Stimulated activated naive CD4-positive, alpha-beta T cell (primary cell): ENCODE measurements around the gene ARHGEF25.
"Not testable (repeated sequence)": the region's sequence is repeated elsewhere in the genome, so short reads cannot be mapped to it uniquely, and the experiment has no call there.

Source experiments
- DNase-seq, 6 experiments: peaks; one replicate each; lab custom pipeline; 2025; lab: John Stamatoyannopoulos, UW

ARHGEF25 gene

DNA sequence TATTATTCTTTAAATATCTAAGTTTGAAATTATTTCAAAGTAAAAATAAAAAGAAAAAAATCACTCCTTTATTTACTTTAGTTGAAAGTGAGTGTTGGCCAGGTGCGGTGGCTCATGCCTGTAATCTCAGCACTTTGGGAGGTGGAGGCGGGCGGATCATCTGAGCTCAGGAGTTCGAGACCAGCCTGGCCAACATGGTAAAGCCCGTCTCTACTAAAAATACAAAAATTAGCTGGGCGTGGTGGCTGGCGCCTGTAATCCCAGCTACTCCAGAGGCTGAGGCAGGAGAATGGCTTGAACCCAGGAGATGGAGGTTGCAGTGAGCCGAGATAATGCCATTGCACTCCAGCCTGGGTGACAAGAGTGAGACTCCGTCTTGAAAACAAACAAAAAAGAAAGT, 25.5 kb downstream of the ARHGEF25 start:
- DNase-seq: not testable (repeated sequence)

DNA sequence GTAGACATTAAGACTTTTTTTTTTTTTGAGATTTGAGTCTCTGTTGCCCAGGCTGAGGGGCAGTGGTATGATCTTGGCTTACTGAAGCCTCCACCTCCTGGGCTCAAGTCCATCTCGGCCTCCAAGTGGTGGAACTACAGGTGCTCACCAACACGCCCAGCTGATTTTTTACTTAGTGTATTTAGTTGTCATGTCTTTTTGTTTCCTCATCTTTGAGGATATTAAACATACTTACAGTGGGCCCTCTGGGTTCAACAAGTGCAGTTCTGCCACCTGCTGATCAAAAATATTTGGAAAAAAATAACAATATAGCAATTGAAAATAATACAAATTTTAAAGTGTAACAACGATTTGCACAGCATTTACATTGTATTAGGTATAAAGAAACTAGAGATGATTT, 26.1 kb downstream of the ARHGEF25 start:
- no peak for DNase-seq

DNA sequence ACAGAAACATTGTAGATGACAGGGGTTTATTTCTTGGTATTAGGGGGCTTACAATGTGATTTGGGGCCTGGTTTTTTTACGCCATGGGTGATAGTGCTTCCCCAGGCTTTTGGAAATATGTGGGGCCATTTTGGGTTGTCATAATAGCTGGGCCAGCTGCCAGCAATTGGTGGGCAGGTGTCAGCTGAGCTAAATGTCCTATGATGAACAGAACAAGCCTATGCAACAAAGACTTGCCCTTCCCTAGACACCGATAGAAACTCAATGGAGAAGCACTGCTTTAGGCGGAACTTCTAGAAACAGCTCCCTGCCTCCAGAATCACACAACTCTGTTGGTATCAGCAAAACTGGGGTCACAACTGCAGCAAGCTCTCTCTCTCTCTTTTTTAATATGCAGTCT, 26.9 kb downstream of the ARHGEF25 start:
- DNase-seq: no peak

DNA sequence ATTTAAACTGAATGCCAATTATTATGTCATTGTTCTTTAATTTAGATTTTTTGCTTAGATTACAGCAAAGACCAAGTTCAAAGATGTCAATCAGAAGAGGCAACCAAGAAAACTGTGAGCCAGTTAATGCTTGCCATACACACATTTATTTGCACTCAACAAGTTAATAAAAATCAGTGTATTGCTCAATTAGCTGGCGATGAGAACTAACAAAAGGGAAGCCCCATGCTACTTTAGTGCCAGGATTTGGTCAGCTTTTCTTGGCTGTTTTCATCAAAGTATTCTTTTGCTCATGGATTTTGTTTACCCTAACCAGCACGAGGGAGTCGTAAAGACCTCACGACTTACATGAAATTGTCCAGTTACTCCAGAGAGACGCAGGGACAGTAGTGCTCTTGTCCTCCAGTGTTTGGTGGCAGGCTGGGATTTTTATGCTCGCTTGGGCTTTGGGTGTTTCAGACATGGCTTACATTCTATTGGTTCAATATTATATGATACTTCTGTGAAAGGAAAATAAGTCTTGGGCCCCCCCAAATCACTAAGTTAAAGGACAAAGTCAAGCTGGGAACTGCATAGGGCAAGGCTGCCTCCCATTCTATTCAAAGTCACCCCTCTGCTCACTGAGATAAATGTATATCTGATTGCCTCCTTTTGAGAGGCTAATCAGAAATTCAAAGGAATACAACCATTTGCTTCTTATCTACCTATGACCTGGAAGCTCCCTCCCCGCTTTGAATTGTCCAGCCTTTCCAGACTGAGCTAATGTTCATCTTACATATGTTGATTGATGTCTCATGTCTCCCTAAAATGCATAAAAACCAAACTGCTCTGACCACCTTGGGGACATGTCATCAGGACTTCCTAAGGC, 29.2 kb downstream of the ARHGEF25 start:
- DNase-seq: no peak

DNA sequence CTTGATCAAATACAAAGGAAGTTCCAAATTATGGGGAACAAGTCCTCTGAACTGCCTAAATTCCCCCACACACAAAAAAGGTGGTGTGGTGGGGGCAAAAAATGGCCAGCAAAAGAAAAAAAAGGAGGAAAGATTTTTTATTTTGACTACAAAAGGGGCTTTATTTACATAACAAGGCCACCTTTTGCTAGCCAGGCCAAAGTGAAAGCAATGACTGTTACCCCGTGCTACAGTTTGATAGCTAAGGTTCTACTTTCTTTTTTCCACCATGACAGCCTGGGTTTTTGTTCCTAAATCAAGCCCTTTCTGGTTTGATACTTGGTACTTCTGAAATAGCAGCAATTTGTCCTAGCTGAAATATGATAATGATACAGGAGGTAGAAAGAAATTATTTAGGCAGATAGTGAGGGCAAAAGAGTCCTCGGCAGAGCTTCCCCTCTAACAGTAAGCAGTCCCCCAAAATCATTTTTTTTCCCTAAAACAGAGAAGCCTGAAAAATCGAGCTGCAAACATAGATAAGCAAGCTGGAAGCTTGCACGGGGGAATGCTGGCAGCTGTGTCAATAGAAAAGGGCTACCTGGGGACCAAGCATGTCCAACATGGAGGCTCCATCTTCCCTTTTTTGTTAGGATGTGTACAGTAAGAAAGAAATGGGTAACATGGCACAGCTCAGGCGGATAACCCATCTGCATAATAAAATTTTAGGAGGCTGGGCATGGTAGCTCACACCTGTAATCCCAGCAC, 30.6 kb downstream of the ARHGEF25 start:
- no peak for DNase-seq

DNA sequence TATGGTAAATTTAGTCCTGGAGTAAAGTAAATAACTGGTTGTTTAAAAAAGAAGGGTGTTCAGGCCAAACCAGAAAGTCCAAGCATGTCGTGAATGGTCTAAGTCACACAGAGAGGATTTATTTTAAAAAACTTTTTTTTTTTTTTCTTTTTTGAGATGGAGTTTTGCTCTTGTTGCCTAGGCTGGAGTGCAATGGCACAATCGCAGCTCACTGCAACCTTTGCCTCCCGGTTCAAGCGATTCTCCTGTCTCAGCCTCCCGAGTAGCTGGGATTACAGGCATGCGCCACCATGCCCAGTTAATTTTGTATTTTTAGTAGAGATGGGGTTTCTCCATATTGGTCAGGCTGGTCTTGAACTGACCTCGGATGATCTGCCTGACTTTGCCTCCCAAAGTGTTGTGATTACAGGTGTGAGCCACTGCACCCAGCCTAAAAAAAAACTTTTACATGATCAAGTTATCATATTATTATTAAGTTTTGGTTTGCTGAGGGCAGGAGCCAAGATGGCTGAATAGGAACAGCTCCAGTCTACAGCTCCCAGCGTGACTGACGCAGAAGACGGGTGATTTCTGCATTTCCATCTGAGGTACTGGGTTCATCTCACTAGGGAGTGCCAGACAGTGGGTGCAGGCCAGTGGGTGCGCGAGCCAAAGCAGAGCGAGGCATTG, 34.9 kb downstream of the ARHGEF25 start:
- not testable (repeated sequence) for DNase-seq

DNA sequence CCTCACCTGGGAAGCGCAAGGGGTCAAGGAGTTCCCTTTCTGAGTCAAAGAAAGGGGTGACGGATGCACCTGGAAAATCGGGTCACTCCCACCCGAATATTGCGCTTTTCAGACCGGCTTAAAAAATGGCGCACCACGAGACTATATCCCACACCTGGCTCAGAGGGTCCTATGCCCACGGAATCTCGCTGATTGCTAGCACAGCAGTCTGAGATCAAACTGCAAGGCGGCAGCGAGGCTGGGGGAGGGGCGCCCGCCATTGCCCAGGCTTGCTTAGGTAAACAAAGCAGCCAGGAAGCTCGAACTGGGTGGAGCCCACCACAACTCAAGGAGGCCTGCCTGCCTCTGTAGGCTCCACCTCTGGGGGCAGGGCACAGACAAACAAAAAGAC, 35.4 kb downstream of the ARHGEF25 start:
- not testable (repeated sequence) for DNase-seq

DNA sequence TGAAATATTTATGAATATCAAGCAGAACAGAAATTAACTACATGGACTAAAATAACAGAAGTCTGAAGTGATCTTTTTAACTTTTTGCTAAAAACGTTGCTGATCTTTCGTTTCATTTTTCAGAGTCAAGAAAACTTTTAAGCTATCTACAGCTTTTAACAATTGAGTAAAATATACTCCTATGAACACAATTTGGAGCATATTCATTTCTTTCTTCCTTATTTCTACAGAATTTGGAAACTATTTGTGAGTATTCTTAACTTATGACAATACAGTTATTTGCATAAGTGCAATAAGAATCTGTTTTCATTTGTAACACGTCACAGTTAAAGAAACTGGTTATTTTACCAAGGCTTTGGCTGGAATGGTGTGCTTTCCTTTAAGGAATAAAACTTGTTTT, 42.8 kb downstream of the ARHGEF25 start:
- DNase-seq: no peak

DNA sequence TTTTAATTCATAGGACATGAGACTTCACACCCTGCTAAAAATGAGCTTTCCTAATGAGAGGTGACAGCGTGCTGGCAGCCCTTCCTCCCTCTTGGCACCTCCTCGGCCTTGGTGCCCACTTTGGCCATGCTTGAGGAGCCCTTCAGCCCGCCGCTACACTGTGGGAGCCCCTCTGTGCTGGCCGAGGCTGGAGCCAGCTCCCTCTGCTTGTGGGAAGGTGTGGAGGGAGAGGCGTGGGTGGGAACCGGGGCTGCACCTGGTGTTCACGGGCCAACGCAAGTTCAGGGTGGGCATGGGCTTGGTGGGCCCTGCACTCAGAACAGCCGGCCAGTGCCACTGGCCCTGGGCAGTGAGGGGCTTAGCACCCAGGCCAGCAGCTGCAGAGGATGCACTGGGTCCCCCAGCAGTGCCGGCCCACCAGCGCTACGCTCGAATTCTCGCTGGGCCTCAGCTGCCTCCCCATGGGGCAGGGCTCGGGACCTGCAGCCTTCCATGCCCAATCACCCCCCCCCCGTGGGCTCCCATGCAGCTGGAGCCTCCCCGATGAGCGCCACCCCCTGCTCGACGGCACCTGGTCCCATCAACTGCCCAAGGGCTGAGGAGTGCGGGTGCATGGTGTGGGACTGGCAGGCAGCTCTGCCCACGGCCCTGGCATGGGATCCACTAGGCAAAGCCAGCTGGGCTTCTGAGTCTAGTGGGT, 44.5 kb downstream of the ARHGEF25 start:
- no peak for DNase-seq

DNA sequence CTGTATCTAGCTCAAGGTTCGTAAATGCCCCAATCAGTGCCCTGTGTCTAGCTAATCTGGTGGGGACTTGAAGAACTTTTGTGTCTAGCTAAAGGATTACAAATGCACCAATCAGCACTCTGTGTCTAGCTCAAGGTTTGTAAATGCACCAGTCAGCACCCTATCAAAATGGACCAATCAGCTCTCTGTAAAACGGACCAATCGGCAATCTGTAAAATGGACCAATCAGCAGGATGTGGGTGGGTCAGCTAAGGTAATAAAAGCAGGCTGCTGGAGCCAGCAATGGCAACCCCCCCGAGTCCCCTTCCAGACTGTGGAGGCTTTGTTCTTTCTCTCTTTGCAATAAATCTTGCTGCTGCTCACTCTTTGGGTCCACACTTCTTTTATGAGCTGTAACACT, 45.2 kb downstream of the ARHGEF25 start:
- DNase-seq: not testable (repeated sequence)

DNA sequence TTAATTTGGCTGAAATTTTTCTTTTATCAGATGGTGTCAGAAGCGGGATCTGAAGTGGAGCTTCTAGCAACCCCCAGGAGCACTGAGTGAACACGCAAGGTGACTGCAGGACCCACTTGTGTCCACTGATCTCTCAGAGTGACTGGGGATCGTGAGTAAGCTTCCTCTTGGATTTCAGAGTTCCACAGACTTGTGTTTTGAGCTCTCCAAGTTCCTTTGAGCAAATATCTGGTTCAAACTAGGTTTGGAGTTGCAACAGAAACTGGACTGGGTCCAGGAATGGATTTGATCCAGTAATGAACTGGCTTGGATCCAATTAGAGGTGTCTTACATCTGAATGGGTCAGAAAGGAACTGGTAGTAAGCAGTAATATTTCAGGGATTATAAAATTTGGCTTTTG, 46.5 kb downstream of the ARHGEF25 start:
- DNase-seq: no peak

DNA sequence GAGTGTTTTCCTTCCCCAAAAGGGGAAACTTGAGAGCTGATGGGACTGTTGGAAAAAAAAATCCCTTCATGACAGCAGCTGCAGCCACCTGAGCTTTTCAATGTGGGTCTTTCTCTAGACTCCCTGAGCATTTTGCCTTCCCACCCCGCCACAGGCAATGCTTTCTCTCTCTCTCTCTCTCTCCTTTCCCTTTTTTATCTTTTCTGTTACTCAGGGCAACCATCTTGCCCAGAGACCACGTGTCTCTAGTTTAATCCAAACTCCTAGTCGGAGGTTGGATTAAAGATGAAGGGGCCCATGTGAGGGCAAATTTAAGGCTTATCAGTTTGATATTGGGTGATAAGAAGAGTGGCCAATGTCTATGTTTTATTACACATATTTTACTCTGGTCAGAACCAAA, 47.7 kb downstream of the ARHGEF25 start:
- no peak for DNase-seq

DNA sequence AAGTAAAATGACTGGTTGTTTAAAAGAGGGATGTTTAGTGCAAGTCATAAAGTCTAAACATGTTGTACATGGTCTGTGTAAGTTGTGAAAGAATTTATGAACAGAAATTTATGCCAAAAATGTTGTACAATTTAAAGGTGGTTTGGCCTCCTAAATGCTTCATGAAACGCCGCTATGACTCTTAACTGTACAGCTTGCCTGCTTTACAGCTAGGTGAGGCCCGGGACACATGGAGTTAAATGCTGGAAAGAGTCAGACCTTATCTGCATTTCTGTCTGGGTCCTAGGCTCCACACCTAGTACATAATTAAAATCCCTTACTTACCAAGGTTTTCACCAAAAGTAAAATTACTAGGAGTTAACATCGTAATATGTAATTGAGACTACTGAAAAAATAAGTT, 50.1 kb downstream of the ARHGEF25 start:
- DNase-seq: no peak

DNA sequence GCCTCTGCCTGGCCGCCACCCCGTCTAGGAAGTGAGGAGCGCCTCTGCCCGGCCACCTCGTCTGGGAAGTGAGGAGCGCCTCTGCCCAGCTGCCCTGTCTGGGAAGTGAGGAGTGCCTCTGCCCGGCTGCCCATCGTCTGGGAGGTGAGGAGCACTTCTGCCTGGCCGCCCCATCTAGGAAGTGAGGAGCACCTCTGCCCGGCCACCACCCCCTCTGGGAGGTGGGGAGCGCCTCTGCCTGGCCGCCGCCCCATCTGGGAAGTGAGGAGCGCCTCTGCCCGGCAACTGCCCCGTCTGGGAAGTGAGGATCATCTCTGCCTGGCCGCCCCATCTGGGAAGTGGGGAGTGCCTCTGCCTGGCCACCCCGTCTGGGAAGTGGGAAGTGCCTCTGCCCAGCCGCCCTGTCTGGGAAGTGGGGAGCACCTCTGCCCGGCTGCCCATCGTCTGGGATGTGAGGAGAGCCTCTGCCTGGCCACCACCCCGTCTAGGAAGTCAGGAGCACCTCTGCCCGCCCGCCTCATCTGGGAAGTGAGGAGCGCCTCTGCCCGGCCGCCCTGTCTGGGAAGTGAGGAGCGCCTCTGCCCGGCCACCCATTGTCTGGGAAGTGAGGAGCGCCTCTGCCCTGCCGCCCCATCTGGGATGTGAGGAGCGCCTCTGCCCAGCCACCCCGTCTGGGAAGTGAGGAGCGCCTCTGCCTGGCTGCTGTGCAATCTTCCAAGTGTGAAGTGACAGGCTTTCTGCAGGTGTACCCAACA, 54.0 kb downstream of the ARHGEF25 start:
- not testable (repeated sequence) for DNase-seq
